HepG2 (cell line): ENCODE data around the gene ACSS3. TPM values are rescaled to one million over a fixed set of nuclear protein-coding genes. Genes with fewer than 3 reads are reported as not detected.

Experiments
- ATAC-seq: fragments of 200-7000 bp; cut with Tn5 transposase; 3 replicates; pipeline ENCODE4 v1.9.1; 2020; ENCODE audit warnings: mild to moderate bottlenecking, moderate library complexity
- BruUV-seq: library from RNA; stranded (reverse); fragments of 400-500 nt; replicated peaks from 2 replicates; lab custom pipeline; 2021; lab: Mats Ljungman, UMichigan
- CTCF ChIA-PET: fragments of 300-600 bp; formaldehyde crosslinking; extraction: SDS; loops from one replicate; lab custom pipeline; 2021; ENCODE audit warnings: low total read pairs, inconsistent platforms, low intra/inter-chr PET ratio; lab: Yijun Ruan, JAX
- POLR2A ChIA-PET: fragments of 350-600 bp; sonication (Branson Sonifier 250); formaldehyde crosslinking; loops from one replicate; lab custom pipeline; 2020; ENCODE audit warnings: antibody characterized with exemption, inconsistent platforms; lab: Yijun Ruan, JAX
- DNase-seq: peaks from one replicate; pipeline ENCODE4 v3.0.0-alpha.2; 2015; ENCODE audit warnings: low spot score
- FAIRE-seq: peaks from 3 replicates; lab custom pipeline; 2011; peaks lifted over from hg19 to GRCh38; lab: Jason Lieb, UNC
- H2AFZ ChIP-seq: one replicate; pipeline ENCODE4 v1.6.1; 2011; ENCODE audit warnings: low read length, inconsistent platforms
- H3K27ac ChIP-seq: fragments of 300-600 bp; 3 replicates; pipeline ENCODE4 v1.8.0; 2011; ENCODE audit warnings: mixed run types, mild to moderate bottlenecking, mixed read lengths, low read length, inconsistent platforms; ENCODE audit not compliant: insufficient read depth; ENCODE audit errors: extremely low read length
- H3K27me3 ChIP-seq, 2 experiments: fragments of 200-600 bp in 1 of 2; 2 replicates in 1 of 2; 3 replicates in 1 of 2; pipeline versions ENCODE4 v1.6.0 to v1.8.0; 2011; ENCODE audit warnings: low read length in 2 of 2, mild to moderate bottlenecking in 2 of 2, moderate library complexity in 2 of 2, inconsistent platforms in 1 of 2; ENCODE audit not compliant: insufficient read depth in 2 of 2, control insufficient read depth in 1 of 2
- H3K36me3 ChIP-seq, 2 experiments: fragments of 200-600 bp in 1 of 2; replicated peaks in 1 of 2; 2 replicates in 1 of 2; 3 replicates in 1 of 2; pipeline versions ENCODE4 v1.5.1 to v1.8.0; 2011; ENCODE audit warnings: low read length in 2 of 2, inconsistent platforms in 1 of 2; ENCODE audit not compliant: insufficient read depth in 2 of 2, control insufficient read depth in 1 of 2
- H3K4me1 ChIP-seq: 2 replicates; pipeline ENCODE4 v1.5.1; 2012; ENCODE audit warnings: low read length, inconsistent platforms; ENCODE audit not compliant: insufficient read depth
- H3K4me2 ChIP-seq: 2 replicates; pipeline ENCODE4 v1.6.0; 2011; ENCODE audit warnings: low read depth, low read length, inconsistent platforms
- H3K4me3 ChIP-seq, 3 experiments: fragments of 200-600 bp in 1 of 3; sonication (generic), shearing (Covaris generic) in 1 of 3; replicated peaks in 1 of 3; 2 replicates each; pipeline ENCODE4 v1.5.1; 2011 to 2016; ENCODE audit warnings: low read length in 3 of 3, inconsistent platforms in 2 of 3, low read depth in 2 of 3, mild to moderate bottlenecking in 2 of 3, control low read depth in 1 of 3, mixed read lengths in 1 of 3; ENCODE audit not compliant: insufficient read depth in 1 of 3
- H3K79me2 ChIP-seq: one replicate; pipeline ENCODE4 v1.6.1; 2011; ENCODE audit warnings: low read length, inconsistent platforms; ENCODE audit not compliant: insufficient read depth
- H3K9ac ChIP-seq: 2 replicates; pipeline ENCODE4 v1.6.0; 2011; ENCODE audit warnings: mild to moderate bottlenecking, low read depth, low read length, inconsistent platforms; ENCODE audit not compliant: insufficient read depth
- H3K9me3 ChIP-seq: 2 replicates; pipeline ENCODE4 v1.5.1; 2012; ENCODE audit warnings: mild to moderate bottlenecking, low read length
- H4K20me1 ChIP-seq: 2 replicates; pipeline ENCODE4 v1.6.0; 2011; ENCODE audit warnings: inconsistent platforms, mild to moderate bottlenecking, low read length, moderate library complexity; ENCODE audit not compliant: insufficient read depth
- ELK4 ChIP-seq: sonication (generic); formaldehyde crosslinking; IDR thresholded peaks from 2 replicates; pipeline ENCODE4 v1.9.0; 2021; ENCODE audit warnings: missing genetic modification reagents, borderline replicate concordance
- SALL2 ChIP-seq: sonication (generic); formaldehyde crosslinking; IDR thresholded peaks from 2 replicates; pipeline ENCODE4 v1.8.1; 2023; ENCODE audit warnings: mild to moderate bottlenecking, missing genetic modification reagents, inconsistent platforms
- SNAPC4 ChIP-seq: sonication (generic); formaldehyde crosslinking; IDR thresholded peaks from 2 replicates; pipeline ENCODE4 v1.4.0; 2020; ENCODE audit warnings: mild to moderate bottlenecking, missing genetic modification reagents
- ZFP90 ChIP-seq: sonication (generic); formaldehyde crosslinking; IDR thresholded peaks from 2 replicates; pipeline ENCODE4 v1.8.0; 2022; ENCODE audit warnings: missing genetic modification reagents, mild to moderate bottlenecking, inconsistent platforms, borderline replicate concordance
- ZNF12 ChIP-seq: sonication (generic); formaldehyde crosslinking; IDR thresholded peaks from 2 replicates; pipeline ENCODE4 v1.5.0; 2020; ENCODE audit warnings: missing genetic modification reagents
- in situ Hi-C: cut with HindIII; loops from 2 replicates; pipeline ENCODE4 v1.10.0; 2017; ENCODE audit warnings: low pct_unique_long_range_greater_than_20kb; ENCODE audit not compliant: extremely low pct_ligation_motif_present
- intact Hi-C: fragments of 100-400 bp; cut with micrococcal nuclease; formaldehyde crosslinking; loops from one replicate; pipeline ENCODE4 v1.10.0; 2022; ENCODE audit not compliant: unreplicated experiment
- polyA plus RNA-seq, 8 experiments: library from polyadenylated mRNA; depleted of rRNA in 3 of 8; stranded (reverse) in 7 of 8; unstranded in 1 of 8; fragments of >200 nt; fragmentation: Illumina TruSeq in 4 of 8; extraction: Trizol in 4 of 8; gene quantifications; 2 replicates each; pipeline versions ENCODE4 v1.2.1 to v1.2.3, GENCODE V29; 2011 to 2016; ENCODE audit warnings: low read depth in 4 of 8, missing spikeins in 1 of 8, mixed read lengths in 1 of 8; ENCODE audit not compliant: insufficient read depth in 1 of 8
- total RNA-seq, 5 experiments: library from RNA; depleted of rRNA; stranded (reverse); fragments of >200 nt; fragmentation: Illumina TruSeq; extraction: Trizol; gene quantifications; 2 replicates each; pipeline ENCODE4 v1.2.3, GENCODE V29; 2016; ENCODE audit warnings: low read depth in 1 of 5

The ACSS3 gene
- total and polyA plus RNA-seq, 2 of the 13 experiments (the other 11 are each of a cell fraction or from before 2014, with no cell fraction given) = 79.5 to 86.3 TPM

GRCh38 chr12:81070846-81071245 is 7.0 kb upstream of the ACSS3 start:
- no peak for DNase-seq
- ChIA-PET CTCF (no interaction called here), POLR2A (no interaction called here)
- no peak overlapping the region for H3K27ac ChIP-seq
- no peaks in the 10 kb centered on the region for H3K9me3 ChIP-seq
- H3K4me3 ChIP-seq = no peak overlapping the region
- TF ChIP-seq ELK4 (CRISPR knock-in tag) = no peak
- no peak for TF ChIP-seq SALL2
- TF ChIP-seq ZNF12 (CRISPR knock-in tag) = no peak
- TF ChIP-seq SNAPC4 (CRISPR knock-in tag) = no peak
- no peak for TF ChIP-seq ZFP90 (CRISPR knock-in tag)
- no peak for ATAC-seq
- no peaks in the 10 kb centered on the region for H3K27me3 ChIP-seq
- H3K4me2 ChIP-seq = no peak overlapping the region
- H3K79me2 ChIP-seq = no peaks in the 10 kb centered on the region
- intact Hi-C loops = no loop called here
- no peak overlapping the region for H2AFZ ChIP-seq
- no TSS peak for BruUV-seq
- in situ Hi-C loops = loop anchor here (10.0 kb wide), 1 partner anchor 136 kb away; the partner anchor contains the start of gene LIN7A
- no peaks in the 10 kb centered on the region for H3K36me3 ChIP-seq
- no peaks in the 10 kb centered on the region for H4K20me1 ChIP-seq
- peaks cover 8% of the 10 kb centered on the region for H3K4me1 ChIP-seq
- no peak overlapping the region for H3K9ac ChIP-seq
- FAIRE-seq = no peak
